ENCODE measurements around the gene COL4A2.

Gene COL4A2

GRCh38 chr13:110323172-110323891, 16.2 kb downstream of the COL4A2 start:
- DNase-seq, result no peak

GRCh38 chr13:110324026-110324749, 17.1 kb downstream of the COL4A2 start:
- no peak for DNase-seq

GRCh38 chr13:110326263-110326904, 19.3 kb downstream of the COL4A2 start:
- no peak for DNase-seq

GRCh38 chr13:110327051-110327721, 20.1 kb downstream of the COL4A2 start:
- DNase-seq, result no peak

GRCh38 chr13:110328573-110328972, 21.5 kb downstream of the COL4A2 start:
- DNase-seq, result no peak

GRCh38 chr13:110329258-110329657, 22.2 kb downstream of the COL4A2 start:
- no peak for DNase-seq

- DNase-seq, result no peak
Observed at GRCh38 chr13:110329798-110330461, 22.8 kb downstream of the COL4A2 start.

- no peak for DNase-seq
Observed at GRCh38 chr13:110330491-110331011, 23.5 kb downstream of the COL4A2 start.

- DNase-seq, result no peak
Observed at GRCh38 chr13:110331362-110331761, 24.3 kb downstream of the COL4A2 start.

GRCh38 chr13:110332750-110333149, 25.7 kb downstream of the COL4A2 start:
- DNase-seq, result no peak

GRCh38 chr13:110333837-110334236, 26.8 kb downstream of the COL4A2 start:
- no peak for DNase-seq

GRCh38 chr13:110334256-110334655, 27.2 kb downstream of the COL4A2 start:
- no peak for DNase-seq

GRCh38 chr13:110334841-110335490, 27.9 kb downstream of the COL4A2 start:
- DNase-seq, result no peak

- no peak for DNase-seq
Observed at GRCh38 chr13:110336108-110336507, 29.0 kb downstream of the COL4A2 start.

GRCh38 chr13:110336681-110337080, 29.6 kb downstream of the COL4A2 start:
- DNase-seq, result no peak

GRCh38 chr13:110337247-110337646, 30.2 kb downstream of the COL4A2 start:
- no peak for DNase-seq

GRCh38 chr13:110338441-110339101, 31.5 kb downstream of the COL4A2 start:
- no peak for DNase-seq

- no peak for DNase-seq
Observed at GRCh38 chr13:110339263-110339662, 32.2 kb downstream of the COL4A2 start.

GRCh38 chr13:110339975-110340550, 33.0 kb downstream of the COL4A2 start:
- no peak for DNase-seq

GRCh38 chr13:110340812-110341444, 33.8 kb downstream of the COL4A2 start:
- peak; percentile 45 for DNase-seq
